Esophagus squamous epithelium (tissue), 5 donors: ENCODE results near the gene CROCC2. TPM values are rescaled to one million over a fixed set of nuclear protein-coding genes. Genes with fewer than 3 reads are reported as not detected.

Experiments
- DNase-seq: peaks from one replicate; lab custom pipeline; 2025; lab: John Stamatoyannopoulos, UW
- H3K27ac ChIP-seq, 4 donors: fragments of 200-600 bp; sonication (generic); one replicate each; pipeline ENCODE4 v1.5.1; 2016 to 2019; ENCODE audit warnings: mild to moderate bottlenecking in 1 of 4
- H3K27me3 ChIP-seq, 4 donors: fragments of 200-600 bp; sonication (generic); 1 replicate in 3 of 4; 2 replicates in 1 of 4; pipeline versions ENCODE4 v1.5.1 to v1.6.0; 2017 to 2021; ENCODE audit warnings: antibody characterized with exemption in 1 of 4
- H3K36me3 ChIP-seq, 3 donors: fragments of 200-600 bp; sonication (generic); one replicate each; pipeline ENCODE4 v1.5.1; 2016 to 2019
- H3K4me1 ChIP-seq, 3 donors: fragments of 200-600 bp; sonication (generic); one replicate each; pipeline ENCODE4 v1.5.1; 2017 to 2019
- H3K4me3 ChIP-seq, 4 donors: fragments of 200-600 bp; sonication (generic); 1 replicate in 3 of 4; 2 replicates in 1 of 4; pipeline ENCODE4 v1.5.1; 2016 to 2019; ENCODE audit warnings: mild to moderate bottlenecking in 2 of 4, moderate library complexity in 1 of 4
- H3K9me3 ChIP-seq, 3 donors: fragments of 200-600 bp; sonication (generic); one replicate each; pipeline ENCODE4 v1.5.1; 2016 to 2019
- POLR2A ChIP-seq, 4 donors: fragments of 450-650 bp; IDR thresholded peaks; one replicate each; pipeline ENCODE4 v1.6.1; 2017; ENCODE audit warnings: antibody characterized with exemption in 4 of 4, mild to moderate bottlenecking in 4 of 4, moderate library complexity in 3 of 4
- WGBS, 2 donors: methylation state at CpG; one replicate each; pipeline ENCODE4 v1.1.5; 2018; 5-methylcytosine and 5-hydroxymethylcytosine counted together
- intact Hi-C: fragments of 100-400 bp; cut with DNase I; formaldehyde crosslinking; loops from one replicate; pipeline ENCODE4 v1.15.0; 2022
- total RNA-seq, 4 donors: library from RNA; depleted of rRNA; stranded (reverse); fragments of >200 nt; gene quantifications; one replicate each; pipeline ENCODE4 v1.1.0, GENCODE V29; 2016
- TF ChIP-seq, protein P1 (sequence below), 6 experiments: fragments of 450-650 bp in 4 of 6; fragments of 200-600 bp in 2 of 6; sonication (generic) in 2 of 6; IDR thresholded peaks; one replicate each; pipeline ENCODE4 v1.5.1; 2016 to 2019; ENCODE audit warnings: antibody characterized with exemption in 6 of 6, mild to moderate bottlenecking in 4 of 6, moderate library complexity in 4 of 6
- donor health status: DM: yes; HTN: yes; CAD: no.

The CROCC2 gene
- total RNA-seq, 4 donors from 2014 or later = not detected

DNA sequence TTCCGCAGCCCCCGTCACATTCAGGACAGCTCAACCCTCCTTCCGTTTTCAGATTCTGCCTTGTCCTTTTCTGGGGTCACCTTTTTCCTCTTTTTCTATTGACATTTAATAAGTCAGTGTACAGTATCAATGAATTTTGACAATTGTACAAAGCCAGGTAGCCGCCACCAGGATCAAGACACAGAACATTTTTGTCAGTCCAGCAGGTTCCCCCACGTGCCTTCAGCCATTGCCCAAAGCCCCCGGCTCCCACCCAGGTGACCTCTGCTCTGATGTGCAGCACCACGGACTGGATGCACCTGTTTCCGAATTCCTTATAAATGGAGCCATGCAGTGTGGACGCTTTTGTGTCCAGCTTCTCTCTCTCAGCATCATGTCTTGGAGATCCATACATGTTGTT, 30.0 kb downstream of the CROCC2 start:
- peaks cover 0 to 26% (median 0%) of the 10 kb centered on the region in 3 donors for H3K9me3 ChIP-seq
- H3K27ac ChIP-seq = no peak overlapping the region
- intact Hi-C loops = no loop called here
- H3K27me3 ChIP-seq = peaks cover 0 to 14% (median 0%) of the 10 kb centered on the region in 4 donors
- H3K4me3 ChIP-seq = no peak overlapping the region
- WGBS, 2 donors = 85 to 86% methylated on average over 6 to 9 of the region's 9 CpGs
- DNase-seq = no peak
- no peaks in the 10 kb centered on the region for H3K4me1 ChIP-seq
- H3K36me3 ChIP-seq = no peaks in the 10 kb centered on the region
- no peak for TF ChIP-seq POLR2A (IDR thresholded peaks at IDR 0.05)
- TF ChIP-seq, protein P1, sequence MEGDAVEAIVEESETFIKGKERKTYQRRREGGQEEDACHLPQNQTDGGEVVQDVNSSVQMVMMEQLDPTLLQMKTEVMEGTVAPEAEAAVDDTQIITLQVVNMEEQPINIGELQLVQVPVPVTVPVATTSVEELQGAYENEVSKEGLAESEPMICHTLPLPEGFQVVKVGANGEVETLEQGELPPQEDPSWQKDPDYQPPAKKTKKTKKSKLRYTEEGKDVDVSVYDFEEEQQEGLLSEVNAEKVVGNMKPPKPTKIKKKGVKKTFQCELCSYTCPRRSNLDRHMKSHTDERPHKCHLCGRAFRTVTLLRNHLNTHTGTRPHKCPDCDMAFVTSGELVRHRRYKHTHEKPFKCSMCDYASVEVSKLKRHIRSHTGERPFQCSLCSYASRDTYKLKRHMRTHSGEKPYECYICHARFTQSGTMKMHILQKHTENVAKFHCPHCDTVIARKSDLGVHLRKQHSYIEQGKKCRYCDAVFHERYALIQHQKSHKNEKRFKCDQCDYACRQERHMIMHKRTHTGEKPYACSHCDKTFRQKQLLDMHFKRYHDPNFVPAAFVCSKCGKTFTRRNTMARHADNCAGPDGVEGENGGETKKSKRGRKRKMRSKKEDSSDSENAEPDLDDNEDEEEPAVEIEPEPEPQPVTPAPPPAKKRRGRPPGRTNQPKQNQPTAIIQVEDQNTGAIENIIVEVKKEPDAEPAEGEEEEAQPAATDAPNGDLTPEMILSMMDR (IDR thresholded peaks at IDR 0.05) = no peak

DNA sequence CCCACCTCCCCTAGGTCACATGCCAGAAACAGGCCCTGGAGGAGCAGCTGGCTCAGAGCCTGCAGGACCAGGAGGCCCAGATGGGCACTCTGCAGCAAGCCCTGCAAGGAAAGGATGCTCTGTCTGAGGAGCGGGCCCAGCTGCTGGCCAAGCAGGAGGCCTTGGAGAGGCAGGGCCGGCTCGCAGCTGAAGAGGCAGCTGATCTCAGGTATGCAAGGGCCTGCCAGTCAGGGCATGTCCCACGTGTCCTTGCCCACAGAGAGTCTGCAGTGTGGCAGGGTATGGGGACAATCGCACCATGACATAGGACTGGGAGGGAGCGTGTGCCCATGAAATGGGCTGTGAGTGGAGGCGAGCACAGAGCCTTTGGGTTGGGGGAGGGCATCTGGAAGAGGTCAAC, 39.9 kb downstream of the CROCC2 start:
- Histone ChIP-seq H3K4me1 (peaks cover 10 to 15% (median 12%) of the 10 kb centered on the region in 3 donors), H3K4me3 (no peak overlapping the region), H3K9me3 (peaks cover 0 to 11% (median 0%) of the 10 kb centered on the region in 3 donors), H3K36me3 (no peaks in the 10 kb centered on the region), H3K27me3 (peaks cover 0 to 8% (median 0%) of the 10 kb centered on the region in 4 donors), H3K27ac (no peak overlapping the region)
- WGBS, 2 donors = 64 to 81% methylated on average over 3 to 5 of the region's 7 CpGs
- DNase-seq = no peak
- intact Hi-C loops = no loop called here
- no peak for TF ChIP-seq POLR2A (IDR thresholded peaks at IDR 0.05)
- TF ChIP-seq, protein P1 (IDR thresholded peaks at IDR 0.05) = no peak

DNA sequence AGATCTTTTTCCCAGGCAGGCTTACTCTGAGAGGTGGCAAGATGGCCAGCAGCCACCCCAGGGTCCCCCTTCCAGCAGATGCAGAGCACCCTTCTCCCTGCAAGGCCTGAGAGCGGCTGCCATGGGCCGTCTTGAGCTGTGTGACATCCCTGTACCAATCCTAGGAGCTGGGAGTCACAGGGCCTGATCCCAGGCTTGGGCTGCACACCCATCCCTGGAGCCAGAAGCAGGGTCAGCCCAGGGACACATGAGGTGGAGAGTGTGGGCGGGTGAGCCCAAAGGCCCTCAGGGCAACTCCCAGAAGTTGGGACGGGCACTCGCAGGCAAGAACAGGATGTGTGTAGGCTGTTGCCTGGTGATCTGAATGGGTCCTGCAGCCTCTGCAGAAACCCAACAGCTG, 40.5 kb downstream of the CROCC2 start:
- intact Hi-C loops = no loop called here
- WGBS, 2 donors = no CpG with 5 or more reads among the region's 5 CpGs
- no peak overlapping the region for H3K4me3 ChIP-seq
- H3K27ac ChIP-seq = no peak overlapping the region
- DNase-seq = no peak
- no peak for TF ChIP-seq POLR2A (IDR thresholded peaks at IDR 0.05)
- TF ChIP-seq, protein P1 (IDR thresholded peaks at IDR 0.05) = no peak
- peaks cover 0 to 11% (median 0%) of the 10 kb centered on the region in 3 donors for H3K9me3 ChIP-seq
- peaks cover 0 to 8% (median 0%) of the 10 kb centered on the region in 4 donors for H3K27me3 ChIP-seq
- no peaks in the 10 kb centered on the region for H3K36me3 ChIP-seq
- H3K4me1 ChIP-seq = peaks cover 10 to 15% (median 12%) of the 10 kb centered on the region in 3 donors

DNA sequence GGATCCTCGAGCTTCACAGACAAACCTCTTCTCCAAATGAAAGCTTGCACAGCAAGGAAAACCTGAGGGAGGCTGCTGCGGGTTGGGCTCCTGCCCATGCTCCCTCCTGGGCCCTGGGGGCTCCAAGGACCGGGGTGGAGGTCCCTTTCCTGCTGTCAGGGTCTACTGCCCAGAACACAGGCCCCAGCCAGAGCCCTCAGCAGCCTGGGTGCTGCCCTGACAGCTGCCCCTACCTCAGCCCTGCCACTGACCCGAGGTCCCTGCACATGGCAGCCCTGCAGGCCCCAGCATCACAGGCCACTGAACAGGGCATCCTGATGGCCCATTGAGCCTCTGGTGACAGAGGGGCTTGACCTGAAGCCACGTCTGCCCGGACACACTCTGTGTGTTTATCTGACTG, 41.0 kb downstream of the CROCC2 start:
- H3K36me3 ChIP-seq = no peaks in the 10 kb centered on the region
- WGBS, 2 donors = 40% methylated on average over 1 of the region's 6 CpGs; no CpG with 5 or more reads in 1 of the 2 donors
- H3K4me1 ChIP-seq = peaks cover 10 to 15% (median 12%) of the 10 kb centered on the region in 3 donors
- H3K9me3 ChIP-seq = peaks cover 0 to 11% (median 0%) of the 10 kb centered on the region in 3 donors
- peaks cover 0 to 8% (median 0%) of the 10 kb centered on the region in 4 donors for H3K27me3 ChIP-seq
- no peak overlapping the region for H3K4me3 ChIP-seq
- intact Hi-C loops = no loop called here
- TF ChIP-seq, protein P1 (IDR thresholded peaks at IDR 0.05) = no peak
- no peak for TF ChIP-seq POLR2A (IDR thresholded peaks at IDR 0.05)
- DNase-seq = no peak
- no peak overlapping the region for H3K27ac ChIP-seq

DNA sequence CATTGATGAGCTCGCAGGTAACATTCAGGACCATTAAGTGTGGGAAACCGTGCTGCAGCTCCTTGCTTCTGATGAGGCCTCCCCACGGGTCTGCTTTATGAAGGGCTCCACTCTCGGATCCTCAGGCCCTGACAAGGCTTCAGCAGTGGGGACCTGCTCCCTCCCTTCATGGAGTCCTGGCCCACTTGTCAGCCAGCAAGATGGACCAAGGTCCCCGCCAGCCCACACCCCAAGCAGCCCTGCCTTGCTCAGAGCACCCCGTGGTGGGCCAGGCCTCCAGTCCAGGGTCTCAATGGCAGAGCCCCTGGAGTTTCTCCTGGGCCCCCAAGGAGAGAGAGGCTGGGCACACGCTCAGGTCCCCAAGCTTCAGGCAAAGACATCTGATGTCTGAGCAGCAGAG, 41.5 kb downstream of the CROCC2 start:
- no peak overlapping the region for H3K4me3 ChIP-seq
- TF ChIP-seq, protein P1 (IDR thresholded peaks at IDR 0.05) = no peak
- no peaks in the 10 kb centered on the region for H3K36me3 ChIP-seq
- DNase-seq = no peak
- H3K27ac ChIP-seq = no peak overlapping the region
- intact Hi-C loops = no loop called here
- H3K9me3 ChIP-seq = peaks cover 0 to 11% (median 0%) of the 10 kb centered on the region in 3 donors
- 87% methylated on average over 3 of the region's 7 CpGs; no CpG with 5 or more reads in 1 of the 2 donors for WGBS, 2 donors
- peaks cover 10 to 15% (median 12%) of the 10 kb centered on the region in 3 donors for H3K4me1 ChIP-seq
- peaks cover 0 to 8% (median 0%) of the 10 kb centered on the region in 4 donors for H3K27me3 ChIP-seq
